GM12865 (cell line): ENCODE data around the gene TXK.
A peak's percentile ranks its signal among the peaks of the same experiment; 100 is the strongest.

Source experiments
- DNase-seq: peaks from one replicate; pipeline ENCODE4 v3.0.0; 2010; ENCODE audit warnings: low read depth
- H3K4me3 ChIP-seq: 2 replicates; pipeline ENCODE4 v1.5.1; 2011; ENCODE audit warnings: mild to moderate bottlenecking, low read depth, low read length, control low read depth
- TF ChIP-seq, protein P1 (sequence below): IDR thresholded peaks from 2 replicates; pipeline ENCODE4 v1.5.1; 2011; ENCODE audit warnings: low read length, control low read depth, low read depth, inconsistent platforms; ENCODE audit not compliant: insufficient read depth; ENCODE audit errors: missing control alignments

The TXK gene

GRCh38 chr4:48032721-48033120, 101.3 kb downstream of the TXK start:
- DNase-seq = no peak
- no peak overlapping the region for H3K4me3 ChIP-seq
- TF ChIP-seq, protein P1, sequence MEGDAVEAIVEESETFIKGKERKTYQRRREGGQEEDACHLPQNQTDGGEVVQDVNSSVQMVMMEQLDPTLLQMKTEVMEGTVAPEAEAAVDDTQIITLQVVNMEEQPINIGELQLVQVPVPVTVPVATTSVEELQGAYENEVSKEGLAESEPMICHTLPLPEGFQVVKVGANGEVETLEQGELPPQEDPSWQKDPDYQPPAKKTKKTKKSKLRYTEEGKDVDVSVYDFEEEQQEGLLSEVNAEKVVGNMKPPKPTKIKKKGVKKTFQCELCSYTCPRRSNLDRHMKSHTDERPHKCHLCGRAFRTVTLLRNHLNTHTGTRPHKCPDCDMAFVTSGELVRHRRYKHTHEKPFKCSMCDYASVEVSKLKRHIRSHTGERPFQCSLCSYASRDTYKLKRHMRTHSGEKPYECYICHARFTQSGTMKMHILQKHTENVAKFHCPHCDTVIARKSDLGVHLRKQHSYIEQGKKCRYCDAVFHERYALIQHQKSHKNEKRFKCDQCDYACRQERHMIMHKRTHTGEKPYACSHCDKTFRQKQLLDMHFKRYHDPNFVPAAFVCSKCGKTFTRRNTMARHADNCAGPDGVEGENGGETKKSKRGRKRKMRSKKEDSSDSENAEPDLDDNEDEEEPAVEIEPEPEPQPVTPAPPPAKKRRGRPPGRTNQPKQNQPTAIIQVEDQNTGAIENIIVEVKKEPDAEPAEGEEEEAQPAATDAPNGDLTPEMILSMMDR = no peak

DNA sequence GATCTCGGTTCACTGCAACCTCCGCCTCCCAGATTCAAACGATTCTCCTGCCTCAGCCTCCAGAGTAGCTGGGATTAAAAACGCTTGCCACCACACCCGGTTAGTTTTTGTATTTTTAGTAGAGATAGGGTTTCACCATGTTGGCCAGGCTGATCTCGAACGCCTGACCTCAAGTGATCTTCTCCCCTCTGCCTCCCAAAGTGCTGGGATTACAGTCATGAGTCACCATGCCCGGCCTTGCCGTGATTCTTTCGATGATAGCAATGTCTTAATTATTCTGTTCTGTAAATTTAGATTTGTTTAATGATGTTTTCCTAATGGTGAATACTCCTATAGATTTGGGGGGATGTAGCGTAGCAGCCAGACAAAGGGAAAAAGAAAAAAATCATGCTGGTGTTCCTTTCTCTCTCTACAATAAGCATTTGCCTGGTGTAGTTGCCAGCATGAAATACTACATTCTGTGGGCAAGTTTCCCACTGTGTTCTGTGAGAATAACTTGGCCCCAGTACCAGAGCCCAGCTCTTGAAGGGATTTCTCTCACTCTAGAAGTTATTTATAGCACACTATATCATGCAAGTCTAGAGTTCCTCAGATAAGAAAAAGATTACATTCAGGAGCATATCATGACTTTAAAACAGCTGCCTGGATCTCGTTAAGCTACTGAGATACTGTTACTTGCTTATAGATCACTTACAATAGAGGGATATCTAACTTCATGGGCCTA, 102.1 kb downstream of the TXK start:
- no peak overlapping the region for H3K4me3 ChIP-seq
- TF ChIP-seq, protein P1 = no peak
- DNase-seq = no peak

DNA sequence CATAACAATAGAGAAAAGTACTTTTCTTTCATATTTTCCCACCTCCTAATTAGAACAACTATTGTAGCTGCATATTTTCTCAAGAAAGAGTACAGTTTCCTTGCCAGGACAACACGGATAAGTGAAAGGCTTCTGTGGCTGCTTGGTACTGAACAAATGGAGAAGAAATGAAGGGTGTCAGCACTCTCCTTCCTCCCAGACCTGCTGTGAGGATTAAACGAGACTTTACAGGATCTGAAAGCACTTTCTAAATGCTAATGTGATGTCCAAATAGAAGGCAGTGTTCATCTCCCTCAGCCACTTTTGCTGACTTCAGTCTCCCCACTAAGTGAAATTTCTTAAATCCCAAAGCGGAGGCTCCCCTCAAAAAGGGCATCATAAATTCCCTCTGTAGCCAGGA, 103.6 kb downstream of the TXK start:
- H3K4me3 ChIP-seq = no peak overlapping the region
- no peak for DNase-seq
- TF ChIP-seq, protein P1 = no peak

- TF ChIP-seq, protein P1 = no peak
- DNase-seq = peak; percentile 42
- no peak overlapping the region for H3K4me3 ChIP-seq
These were observed 105.4 kb downstream of the TXK start for GRCh38 chr4:48028696-48029095.

DNA sequence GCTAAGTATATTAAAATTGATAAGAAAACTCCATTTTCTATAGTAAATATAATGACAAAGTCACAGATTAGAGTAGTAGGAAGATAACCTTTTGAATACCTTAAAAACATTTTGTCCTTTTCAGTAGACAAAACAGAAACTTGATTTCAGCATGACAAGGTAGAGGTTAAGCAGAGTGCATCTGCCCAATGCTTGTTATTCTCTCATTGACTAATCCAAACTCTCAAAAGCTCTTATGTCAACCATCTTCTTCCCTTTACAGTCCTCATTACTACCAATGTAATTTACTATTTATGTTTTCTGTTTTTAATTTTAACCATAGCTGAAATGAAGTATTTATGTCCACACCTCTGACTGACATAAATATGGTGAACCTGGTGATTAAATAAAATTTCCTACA, 106.4 kb downstream of the TXK start:
- no peak overlapping the region for H3K4me3 ChIP-seq
- TF ChIP-seq, protein P1 = no peak
- DNase-seq = peak; percentile 65

DNA sequence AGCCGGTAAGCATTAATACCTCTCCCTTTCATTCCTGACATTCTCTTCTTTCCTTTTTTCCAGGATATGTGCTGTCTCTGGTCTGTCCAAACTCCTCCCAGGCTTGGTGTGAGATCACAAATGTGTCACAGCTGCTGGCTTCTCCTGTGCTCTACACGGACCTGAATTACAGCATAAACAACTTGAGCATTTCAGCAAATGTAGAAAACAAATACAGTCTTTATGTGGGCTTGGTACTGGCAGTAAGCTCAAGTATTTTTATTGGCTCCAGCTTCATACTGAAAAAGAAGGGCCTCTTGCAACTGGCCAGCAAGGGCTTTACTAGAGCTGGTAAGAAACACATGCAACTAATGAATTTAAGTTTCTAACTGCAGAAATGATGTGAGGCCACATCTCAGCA, 109.0 kb downstream of the TXK start:
- TF ChIP-seq, protein P1 = no peak
- DNase-seq = no peak
- no peak overlapping the region for H3K4me3 ChIP-seq

- TF ChIP-seq, protein P1 = no peak
- no peak for DNase-seq
- H3K4me3 ChIP-seq = no peak overlapping the region
These were observed 109.5 kb downstream of the TXK start for GRCh38 chr4:48024522-48024921.
